GM12864 (cell line): ENCODE data around the gene BACE2.

Source experiments
- DNase-seq: peaks from one replicate; pipeline ENCODE4 v3.0.0-alpha.2; 2011; ENCODE audit warnings: low read depth
- H3K4me3 ChIP-seq: 2 replicates; pipeline ENCODE4 v1.5.1; 2011; ENCODE audit warnings: mild to moderate bottlenecking, low read depth, low read length, control low read depth
- CTCF ChIP-seq: IDR thresholded peaks from 2 replicates; pipeline ENCODE4 v1.5.1; 2011; ENCODE audit warnings: low read depth, mild to moderate bottlenecking, moderate library complexity, low read length, control low read depth, inconsistent platforms; ENCODE audit errors: missing control alignments

BACE2 gene

GRCh38 chr21:41147979-41148355 lies 20.0 kb upstream of the BACE2 start:
- no peak overlapping the region for H3K4me3 ChIP-seq
- no peak for TF ChIP-seq CTCF
- DNase-seq: no peak

GRCh38 chr21:41148798-41149197 lies 19.2 kb upstream of the BACE2 start:
- TF ChIP-seq CTCF: no peak
- no peak for DNase-seq
- no peak overlapping the region for H3K4me3 ChIP-seq

- TF ChIP-seq CTCF: no peak
These were observed 18.8 kb upstream of the BACE2 start for GRCh38 chr21:41149199-41149598.

GRCh38 chr21:41152147-41152546 lies 15.8 kb upstream of the BACE2 start:
- TF ChIP-seq CTCF: no peak
- no peak for DNase-seq
- no peak overlapping the region for H3K4me3 ChIP-seq

More at GRCh38 chr21:41149199-41149598, 18.8 kb upstream of the BACE2 start:
- DNase-seq: no peak
- no peak overlapping the region for H3K4me3 ChIP-seq

GRCh38 chr21:41153443-41153842 lies 14.5 kb upstream of the BACE2 start:
- H3K4me3 ChIP-seq: no peak overlapping the region
- TF ChIP-seq CTCF: no peak
- DNase-seq: no peak

GRCh38 chr21:41156142-41156541 lies 11.8 kb upstream of the BACE2 start:
- TF ChIP-seq CTCF: no peak

GRCh38 chr21:41158026-41158425 lies 9.9 kb upstream of the BACE2 start:
- TF ChIP-seq CTCF: no peak
- DNase-seq: no peak
- no peak overlapping the region for H3K4me3 ChIP-seq

More at GRCh38 chr21:41156142-41156541, 11.8 kb upstream of the BACE2 start:
- no peak overlapping the region for H3K4me3 ChIP-seq
- no peak for DNase-seq
